ENCODE results near the gene CNTNAP2.

Gene CNTNAP2

DNA sequence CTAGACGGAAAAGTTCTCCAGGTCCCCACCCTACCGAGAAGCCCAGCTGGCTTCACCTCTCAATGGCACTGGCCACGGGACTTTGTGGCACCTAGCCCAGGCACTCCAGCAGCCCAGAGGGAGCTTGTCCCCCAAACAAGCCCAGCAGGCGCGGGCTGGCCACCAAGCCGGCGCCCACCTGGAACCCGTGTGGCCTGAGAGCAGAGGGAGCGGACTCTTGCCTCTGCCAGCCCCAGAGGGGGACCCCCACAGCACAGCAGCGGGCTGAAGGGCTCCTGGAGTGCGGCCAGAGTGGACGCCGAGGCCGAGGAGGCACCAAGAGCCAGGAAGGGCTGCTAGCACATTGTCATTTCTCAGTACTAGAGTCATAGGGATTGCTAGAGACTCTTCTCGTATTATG, 671.4 kb downstream of the CNTNAP2 start:
- no peak for DNase-seq

DNA sequence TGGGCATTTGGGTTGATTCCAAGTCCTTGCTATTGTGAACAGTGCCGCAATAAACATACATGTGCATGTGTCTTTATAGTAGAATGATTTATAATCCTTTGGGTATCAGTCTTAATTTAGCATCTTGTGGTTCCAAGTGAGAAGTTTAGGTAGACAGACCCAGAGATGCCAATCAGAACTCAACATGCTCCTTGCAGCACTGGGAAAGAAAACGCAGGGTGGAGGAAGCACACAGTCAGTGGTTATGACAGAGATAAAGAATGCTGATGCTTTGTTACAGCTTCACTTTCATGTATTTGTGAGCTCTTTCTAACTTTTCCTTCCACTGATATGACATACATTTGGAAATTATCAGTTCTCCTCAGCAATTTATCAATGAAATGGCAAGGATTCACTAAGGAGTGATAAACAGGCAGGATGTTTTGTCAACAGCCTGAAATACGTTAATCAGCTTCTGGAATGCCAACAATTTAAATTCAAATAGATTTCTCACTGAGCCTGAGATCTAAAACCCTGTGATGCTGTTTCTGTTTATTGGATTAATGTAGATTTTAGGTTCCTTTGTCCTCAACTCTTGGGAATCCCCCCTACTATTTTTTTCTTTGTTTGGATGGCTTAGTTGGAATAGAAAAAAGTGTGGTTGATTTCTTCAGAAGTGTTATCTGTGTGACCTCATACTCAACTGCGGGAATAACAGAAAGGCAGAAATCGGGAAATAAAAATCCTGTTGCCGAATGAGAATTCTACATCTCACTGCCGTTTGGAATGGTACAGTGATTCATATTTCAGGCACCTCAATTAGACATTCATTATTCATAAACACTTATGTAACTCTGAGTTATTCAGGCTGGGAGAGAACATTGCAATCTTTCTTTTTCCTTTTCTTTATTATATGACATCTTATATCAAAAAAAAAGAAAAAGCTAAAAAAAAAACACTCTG, 675.0 kb downstream of the CNTNAP2 start:
- no peak for DNase-seq

DNA sequence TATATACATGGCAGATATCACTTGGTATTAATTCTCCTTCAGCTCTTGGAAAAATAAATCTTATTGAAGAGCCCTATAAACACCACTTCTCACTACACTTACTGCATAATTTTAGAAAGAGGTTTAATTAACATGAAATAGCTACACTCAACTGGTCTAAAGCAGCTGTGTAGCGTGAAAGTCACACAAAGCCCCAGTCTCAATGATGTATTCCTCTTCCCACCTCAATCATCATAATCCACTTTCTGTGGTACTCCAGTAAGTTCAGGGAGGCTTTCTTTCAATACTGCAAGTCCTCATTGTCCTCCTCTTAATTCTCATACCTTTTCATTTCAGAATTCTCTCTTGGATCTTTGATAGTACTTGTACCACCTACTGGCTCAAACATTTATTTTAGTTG, 688.0 kb downstream of the CNTNAP2 start:
- DNase-seq = no peak

DNA sequence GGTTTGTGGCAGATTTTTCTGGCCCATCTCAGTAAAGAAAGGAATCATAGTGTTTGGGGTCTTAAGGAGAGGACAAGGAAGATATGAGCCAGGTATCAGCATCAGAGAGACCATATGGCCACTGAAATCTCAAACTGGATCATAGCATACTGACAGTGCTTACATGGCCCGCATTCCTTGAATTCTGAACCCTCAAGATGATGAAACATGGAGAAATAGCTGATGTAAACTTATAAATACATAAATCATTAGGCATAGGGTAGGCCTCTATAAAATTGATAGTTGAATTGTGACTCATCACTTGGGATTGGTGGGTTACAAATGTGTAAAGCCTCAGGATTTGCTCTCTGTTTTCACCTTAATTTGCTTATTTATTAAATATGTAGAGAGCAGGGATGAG, 688.5 kb downstream of the CNTNAP2 start:
- DNase-seq = no peak

DNA sequence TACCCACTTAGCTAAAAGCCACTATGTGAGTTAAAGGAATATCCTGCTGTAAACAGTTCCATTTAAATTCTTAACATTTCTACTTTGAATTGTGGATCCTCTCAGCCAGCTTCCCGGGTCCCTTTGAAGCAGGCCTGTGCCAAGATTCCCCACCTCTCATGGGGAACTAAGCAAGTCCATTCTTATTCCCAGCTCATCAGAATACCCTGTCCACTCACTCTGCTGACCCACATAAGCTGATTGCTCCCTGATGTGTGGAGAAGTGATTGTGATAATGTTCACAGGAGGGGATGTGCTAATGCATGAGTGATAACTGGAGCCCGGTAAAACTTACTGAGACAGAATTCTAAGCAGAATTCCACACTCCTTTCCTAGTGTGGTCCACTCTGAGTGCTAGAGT, 709.7 kb downstream of the CNTNAP2 start:
- DNase-seq = no peak

DNA sequence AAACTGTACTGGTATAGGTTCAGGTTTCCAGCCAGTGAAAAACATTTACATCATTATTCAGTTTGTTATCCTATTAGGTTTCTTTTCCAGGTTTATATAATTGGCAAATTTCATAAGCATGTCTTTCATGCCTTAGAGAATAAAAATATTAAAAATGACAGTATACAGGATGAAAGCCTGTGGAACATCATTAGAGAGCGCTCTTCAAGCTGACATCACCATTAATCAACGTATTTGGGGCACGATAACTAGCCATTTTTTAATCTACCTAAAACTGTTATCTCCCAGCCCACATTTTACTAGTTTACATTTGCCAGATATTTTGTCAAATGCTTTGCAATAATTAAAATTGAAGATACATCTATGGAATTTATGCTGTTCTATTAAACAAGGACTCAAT, 714.1 kb downstream of the CNTNAP2 start:
- DNase-seq = no peak

DNA sequence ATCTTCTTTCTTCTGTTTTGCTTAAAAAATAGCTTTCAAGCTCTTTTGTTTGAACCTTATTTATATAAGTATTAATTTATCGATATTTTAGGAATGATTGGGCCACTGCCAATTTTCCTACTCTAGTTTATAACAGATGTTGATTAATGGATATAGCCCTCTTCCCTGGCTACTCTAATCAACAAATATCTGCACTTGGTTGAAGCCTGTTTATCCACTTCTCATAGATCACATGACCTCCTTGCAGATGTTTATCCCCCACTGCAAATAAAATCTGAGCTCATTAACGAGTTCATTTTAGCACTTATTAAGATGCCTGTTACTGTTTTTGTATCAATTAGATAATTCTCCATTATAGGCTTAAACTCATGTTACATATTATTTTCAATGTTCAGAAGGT, 715.3 kb downstream of the CNTNAP2 start:
- no peak for DNase-seq

DNA sequence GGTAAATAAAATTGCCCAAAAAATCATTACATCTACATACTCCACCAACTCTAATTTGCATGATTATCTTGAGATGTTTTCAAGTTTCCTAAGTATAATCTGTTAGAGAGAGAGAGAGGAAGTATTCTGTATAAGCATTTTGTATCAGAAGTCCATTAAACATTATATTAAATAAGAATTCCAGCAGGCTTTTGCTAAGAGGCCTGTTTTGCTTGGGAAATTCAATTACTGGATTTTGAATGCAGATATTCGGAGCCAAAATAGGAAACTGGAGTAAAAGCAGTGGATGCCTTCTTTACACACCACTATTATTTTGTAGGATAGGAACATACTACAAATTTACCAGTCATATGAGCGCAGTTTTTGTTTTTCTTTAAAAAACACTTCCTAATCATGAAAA, 727.8 kb downstream of the CNTNAP2 start:
- DNase-seq = no peak

DNA sequence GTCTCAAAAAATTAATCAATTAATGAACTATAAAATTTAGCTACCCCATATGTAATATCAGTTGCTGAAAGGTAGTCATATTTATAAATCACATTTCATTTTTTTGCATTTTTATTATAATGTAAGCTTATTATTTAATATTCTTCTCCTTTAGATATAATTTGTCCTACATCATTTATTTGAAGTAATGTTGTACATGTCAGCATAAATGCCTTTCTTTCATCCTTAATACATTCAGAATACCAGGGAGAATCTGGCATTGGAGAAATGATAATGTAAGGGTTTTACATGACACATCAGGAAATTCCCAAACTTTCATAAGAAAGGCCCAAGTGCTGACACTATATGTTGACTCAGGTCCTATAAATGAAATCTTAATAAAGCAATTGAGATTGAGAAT, 742.1 kb downstream of the CNTNAP2 start:
- no peak for DNase-seq

DNA sequence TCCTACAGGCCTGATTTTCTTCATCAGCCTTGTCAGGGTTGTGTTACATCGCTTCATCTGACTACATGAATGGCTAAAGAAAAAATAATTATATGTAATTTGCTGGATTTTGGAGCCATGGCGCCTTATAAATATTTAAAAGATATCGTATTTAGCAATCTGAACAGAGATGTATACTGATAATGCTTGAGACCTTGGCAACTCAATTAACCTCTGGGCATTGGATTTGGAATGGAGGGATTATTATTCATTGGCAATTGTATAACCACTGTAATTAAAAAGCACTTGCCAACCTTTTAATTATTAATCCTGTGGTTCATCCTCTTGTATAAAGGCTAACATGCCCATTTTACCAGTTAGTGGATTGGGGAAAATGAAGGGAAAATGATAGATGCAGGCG, 745.1 kb downstream of the CNTNAP2 start:
- DNase-seq = no peak

DNA sequence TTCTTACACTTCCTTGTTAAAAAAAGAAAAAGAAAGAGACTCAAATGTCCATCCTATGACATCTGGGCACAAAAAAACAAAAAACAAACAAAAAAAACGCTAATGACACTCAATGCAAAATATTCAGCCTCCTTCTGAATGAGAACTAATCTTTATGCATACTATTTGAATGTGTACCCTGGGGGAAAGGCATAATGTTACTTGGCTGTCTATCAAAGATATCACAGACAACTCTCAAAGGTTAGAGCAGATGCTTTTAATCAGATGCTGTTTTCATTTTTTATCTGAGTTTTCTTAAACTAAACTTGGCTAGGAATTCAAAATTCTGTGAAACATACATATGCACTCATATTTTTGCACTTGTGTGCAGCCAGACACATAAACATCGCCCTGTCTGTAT, 745.8 kb downstream of the CNTNAP2 start:
- no peak for DNase-seq

DNA sequence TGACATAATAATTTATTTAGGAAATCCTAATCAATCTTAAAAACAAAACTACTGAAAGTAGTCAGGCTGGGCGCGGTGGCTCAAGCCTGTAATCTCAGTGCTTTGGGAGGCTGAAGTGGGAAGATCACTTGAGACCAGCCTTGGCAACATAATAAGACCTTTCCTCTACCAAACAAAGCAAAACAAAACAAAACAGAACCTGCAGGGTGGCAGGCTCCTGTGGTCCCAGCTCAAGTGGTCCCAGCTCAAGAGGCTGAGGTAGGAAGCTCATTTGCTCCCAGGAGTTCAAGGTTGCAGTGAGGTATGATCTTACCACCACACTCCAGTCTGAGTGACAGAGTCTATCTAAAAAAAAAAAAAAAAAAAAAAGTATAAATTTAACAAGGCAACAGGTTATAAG, 748.0 kb downstream of the CNTNAP2 start:
- DNase-seq = no peak

DNA sequence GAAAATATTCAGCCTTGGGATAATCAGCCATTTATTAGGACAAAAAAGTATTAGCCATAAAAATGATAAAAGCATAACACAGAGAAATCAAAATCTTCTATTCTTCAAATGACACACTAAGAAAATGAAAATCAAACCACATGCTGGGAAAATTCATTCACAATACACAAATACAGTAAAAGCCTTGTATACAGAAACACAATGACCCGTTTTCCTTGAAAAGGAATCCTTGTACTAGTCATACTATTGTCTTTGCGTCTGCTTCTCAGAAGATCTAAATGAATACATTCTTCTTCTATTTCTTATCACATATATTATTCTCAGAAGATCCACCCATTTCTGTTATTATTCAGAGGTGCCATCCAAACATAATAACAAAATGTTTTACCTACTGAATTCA, 749.1 kb downstream of the CNTNAP2 start:
- no peak for DNase-seq

DNA sequence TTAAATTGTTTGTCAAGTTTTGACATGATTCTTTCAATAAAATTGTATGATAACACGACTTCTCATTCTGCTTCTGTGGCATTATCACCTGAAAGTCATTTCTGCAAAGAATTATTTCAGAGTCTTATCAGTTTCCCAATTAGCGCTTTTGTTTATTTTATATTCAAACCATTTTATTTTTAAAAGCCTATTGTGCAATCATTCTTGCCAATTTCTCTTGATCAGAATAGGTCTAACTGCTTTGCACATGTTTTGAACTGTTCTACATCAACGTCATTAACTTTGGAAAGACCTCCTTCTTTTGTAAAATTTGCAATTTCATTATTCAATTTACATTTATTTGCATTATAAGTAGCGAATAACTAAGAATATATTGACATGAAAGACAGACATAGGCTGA, 758.1 kb downstream of the CNTNAP2 start:
- no peak for DNase-seq

DNA sequence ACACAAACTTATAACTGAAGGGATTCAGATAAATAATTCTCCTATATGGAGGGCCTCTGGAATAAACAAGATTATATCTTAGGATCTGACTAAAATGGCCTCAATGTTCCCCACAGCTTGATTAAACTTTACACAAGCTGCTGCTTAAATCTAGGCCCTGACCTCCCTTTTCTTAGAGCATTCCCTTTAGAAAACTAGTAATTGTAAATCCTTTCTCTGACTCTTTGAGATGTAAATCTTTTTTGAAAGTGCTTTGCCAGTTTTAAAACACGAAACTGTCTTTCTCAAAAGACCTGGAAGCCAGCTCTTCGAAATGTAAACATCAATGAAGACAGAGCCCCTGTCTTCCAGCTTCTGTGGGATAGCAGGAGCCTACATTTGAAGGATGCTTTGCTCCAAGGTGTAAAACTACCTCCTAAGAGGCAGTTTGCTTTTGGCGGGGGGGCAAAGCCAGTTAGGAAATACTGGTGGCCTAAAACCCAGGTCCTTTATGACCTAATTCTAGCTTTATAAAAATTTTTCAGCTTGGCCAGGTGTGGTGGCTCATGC, 758.7 kb downstream of the CNTNAP2 start:
- no peak for DNase-seq

DNA sequence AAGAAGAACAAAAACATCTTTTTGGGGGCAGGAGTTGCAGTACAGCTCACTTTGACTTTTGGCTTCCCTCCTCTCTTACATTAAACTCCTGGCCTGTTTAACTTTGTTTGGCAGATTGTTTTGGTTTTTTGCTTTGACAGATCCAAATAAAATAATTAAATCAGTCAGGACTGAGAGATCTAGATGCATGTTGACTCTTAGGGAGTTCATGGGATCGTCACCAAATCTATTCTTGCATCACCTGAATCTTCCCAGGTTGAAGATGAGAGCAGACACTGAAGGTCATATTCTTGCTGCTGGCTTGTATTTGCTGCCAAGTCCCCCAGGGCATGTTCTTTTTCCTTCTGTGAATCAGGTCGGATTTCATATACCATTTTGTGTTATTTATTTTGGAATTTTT, 759.4 kb downstream of the CNTNAP2 start:
- DNase-seq = no peak

DNA sequence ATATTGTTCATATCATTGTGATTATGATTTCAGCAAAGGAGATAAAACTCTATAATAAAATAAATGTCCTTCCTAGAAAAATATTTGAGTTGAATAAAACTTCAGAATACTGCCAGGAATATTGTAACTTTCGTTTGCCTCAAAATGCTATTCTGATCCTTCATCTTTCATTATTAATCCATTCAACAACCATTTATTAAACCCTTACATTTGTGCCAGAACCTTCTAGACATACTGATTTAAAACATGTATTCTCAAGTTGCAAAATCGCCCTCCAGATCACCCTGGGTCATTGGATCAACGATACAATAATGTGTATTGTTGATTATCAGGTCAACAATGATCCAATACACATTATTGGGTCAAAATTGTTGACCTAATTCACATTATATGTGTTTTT, 759.8 kb downstream of the CNTNAP2 start:
- no peak for DNase-seq

DNA sequence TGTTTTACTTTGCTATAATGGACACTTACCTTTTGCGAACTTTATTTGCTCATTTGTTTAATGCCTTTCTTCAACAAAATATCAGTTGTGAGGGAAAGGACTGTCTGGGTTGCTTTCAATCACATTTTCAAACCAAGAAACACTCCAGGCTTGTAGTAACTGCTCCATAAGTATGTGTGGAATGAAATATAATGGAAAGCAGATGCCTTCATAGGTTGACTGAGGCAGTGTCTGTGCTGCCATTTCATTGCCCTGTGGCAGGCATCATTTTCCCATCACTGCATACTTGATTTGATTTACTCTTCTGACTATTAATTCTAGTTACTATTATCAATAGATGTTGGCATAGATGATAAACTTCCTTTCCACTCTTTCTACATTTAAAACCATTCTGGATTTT, 762.3 kb downstream of the CNTNAP2 start:
- no peak for DNase-seq

DNA sequence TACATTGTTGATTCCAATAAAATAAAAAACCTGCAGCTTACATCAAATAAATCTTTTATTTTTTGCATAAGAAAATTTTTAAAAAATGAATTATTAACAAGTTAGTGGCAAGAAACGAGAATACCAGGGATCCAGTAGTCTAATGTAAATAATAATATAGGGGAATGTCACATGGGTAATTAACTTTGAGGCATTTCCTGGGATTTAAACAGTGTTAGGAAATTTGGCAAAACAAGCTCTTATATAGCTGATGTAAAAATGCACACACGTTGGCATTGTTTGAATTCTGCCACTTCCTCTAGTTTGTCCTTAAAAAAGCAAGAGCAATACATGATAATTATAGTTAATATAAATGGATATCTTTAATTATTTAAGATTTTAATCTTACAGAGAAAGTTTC, 768.6 kb downstream of the CNTNAP2 start:
- no peak for DNase-seq

DNA sequence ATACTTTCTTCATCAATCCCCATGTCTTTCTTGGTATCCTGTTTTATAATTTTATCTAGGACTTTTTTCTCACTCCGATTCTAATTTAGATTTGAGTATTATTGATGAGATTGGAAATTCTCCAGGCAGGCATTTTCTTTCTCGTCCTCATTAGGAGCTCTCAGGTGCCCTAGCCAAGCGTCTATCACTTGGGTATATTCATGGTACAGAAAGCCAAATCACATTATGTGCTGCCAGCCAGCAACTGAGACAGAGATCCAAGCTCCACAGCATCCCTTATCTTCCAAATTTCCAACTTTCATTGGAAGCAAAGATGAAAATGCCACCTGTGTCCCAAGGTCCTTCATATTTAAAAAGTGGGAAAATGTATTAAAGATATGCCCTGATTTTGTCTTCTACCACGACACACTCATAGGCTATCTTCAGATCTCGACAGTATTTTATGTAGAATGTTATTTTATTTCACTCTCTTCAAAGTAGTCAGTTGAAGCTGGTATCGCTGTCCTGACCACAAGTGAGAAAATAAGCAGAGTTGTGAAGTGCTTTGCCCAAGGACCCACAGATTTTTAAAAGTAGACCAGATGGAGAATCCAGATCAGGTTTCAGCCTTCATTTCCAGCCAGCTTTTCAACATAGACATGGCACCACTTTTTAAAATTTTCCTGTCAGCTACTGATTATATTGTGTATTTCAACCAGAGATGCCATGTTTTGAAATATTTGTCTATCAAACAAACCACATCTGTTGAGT, 773.4 kb downstream of the CNTNAP2 start:
- DNase-seq = no peak

DNA sequence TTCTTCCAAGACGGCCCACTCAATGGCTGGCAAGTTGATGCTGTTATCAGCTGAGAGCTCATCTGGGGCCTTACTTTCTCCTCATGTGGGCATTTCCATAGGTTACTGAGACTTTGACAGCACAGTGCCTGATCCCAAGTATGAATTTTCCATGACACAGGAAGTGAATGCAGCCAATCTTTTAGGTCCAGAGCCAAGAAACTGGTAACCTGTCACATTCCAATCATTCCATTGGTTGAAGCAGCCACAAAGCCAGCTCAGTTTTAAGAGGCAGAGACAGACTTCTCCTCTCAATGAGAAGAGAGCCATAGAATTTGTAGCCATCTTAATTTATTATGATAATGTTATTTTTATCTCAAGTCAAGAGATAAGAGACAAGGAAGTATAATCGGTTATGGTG, 775.5 kb downstream of the CNTNAP2 start:
- DNase-seq = no peak

DNA sequence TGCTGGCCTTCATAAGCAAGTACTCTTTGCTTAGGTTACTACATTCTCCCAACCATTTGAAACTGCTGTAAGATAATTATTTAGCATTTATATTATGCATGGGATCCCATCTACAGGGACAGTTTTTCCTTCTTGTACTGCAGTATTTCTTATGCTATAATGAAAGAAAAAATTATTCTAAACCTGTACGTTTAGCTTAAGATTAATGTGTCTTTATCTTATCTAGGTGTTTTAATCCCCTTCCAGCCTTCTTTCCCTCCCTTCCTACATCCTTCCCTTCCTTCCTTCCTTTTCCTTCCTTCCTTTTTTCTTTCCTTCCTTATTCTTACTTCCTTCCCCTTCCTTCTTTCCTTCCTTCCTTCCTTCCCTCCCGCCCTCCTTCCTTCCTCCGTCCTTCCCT, 778.3 kb downstream of the CNTNAP2 start:
- no peak for DNase-seq

DNA sequence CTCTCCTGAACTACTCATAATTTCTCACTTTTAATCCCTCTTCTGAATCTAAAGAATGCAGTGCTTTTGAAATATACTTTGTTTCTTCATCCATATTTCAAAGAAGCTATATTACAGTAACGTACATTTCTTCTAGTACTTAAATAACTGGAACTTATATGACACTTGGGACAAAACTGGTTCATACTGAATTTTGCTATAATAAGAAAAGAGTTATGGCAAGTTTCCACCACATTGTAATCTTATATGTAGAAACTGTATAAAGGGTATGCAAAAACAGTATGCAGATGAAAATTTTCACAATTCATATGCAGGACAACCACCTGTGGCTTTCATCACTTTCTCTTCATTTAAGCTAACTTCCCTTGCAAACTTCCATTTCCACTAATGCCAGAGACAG, 785.7 kb downstream of the CNTNAP2 start:
- no peak for DNase-seq

DNA sequence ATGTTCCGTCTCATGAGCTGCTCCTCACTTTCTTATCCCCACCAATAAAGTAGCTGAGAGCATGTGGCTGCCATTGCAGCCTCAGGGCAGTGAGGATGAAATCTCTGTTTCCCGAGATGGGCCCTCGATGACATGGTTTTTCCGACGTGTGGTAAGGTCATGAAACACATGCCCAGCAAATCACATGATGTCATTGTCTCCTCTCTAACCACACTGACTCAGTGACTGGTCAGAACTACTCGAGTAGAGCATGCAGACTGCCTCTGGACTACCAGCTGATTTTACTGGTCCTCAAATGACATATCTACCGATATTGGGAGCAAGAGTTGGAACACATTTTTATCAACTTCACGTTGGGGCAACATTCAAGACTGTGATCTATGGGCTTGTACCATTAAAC, 786.1 kb downstream of the CNTNAP2 start:
- no peak for DNase-seq
